K562 (cell line): Measurements from ENCODE around the gene FANCC.

Source experiments
- CC2D1A ChIP-seq: fragments of 450-650 bp; IDR thresholded peaks from 2 replicates; pipeline ENCODE4 v1.6.1; 2017; ENCODE audit warnings: mild to moderate bottlenecking
- EP300 ChIP-seq: IDR thresholded peaks from 2 replicates; pipeline ENCODE4 v1.6.1; 2012; ENCODE audit warnings: low read length, improper control_type of control experiment
- GATAD2B ChIP-seq: fragments of 450-650 bp; IDR thresholded peaks from 2 replicates; pipeline ENCODE4 v1.6.1; 2017; ENCODE audit warnings: mild to moderate bottlenecking, borderline replicate concordance
- MYC ChIP-seq, 2 experiments: fragments of 250-450 bp in 1 of 2; sonication (Bioruptor Pico) in 1 of 2; IDR thresholded peaks; 2 replicates each; pipeline versions ENCODE4 v1.5.1 to v1.6.1; 2012 to 2021; ENCODE audit warnings: low read depth in 2 of 2, borderline replicate concordance in 1 of 2, improper control_type of control experiment in 1 of 2, low read length in 1 of 2, mild to moderate bottlenecking in 1 of 2, moderate library complexity in 1 of 2
- ZNF347 ChIP-seq: fragments of 450-650 bp; formaldehyde crosslinking; IDR thresholded peaks from 2 replicates; pipeline ENCODE4 v1.4.0; 2020; ENCODE audit warnings: low read depth, mild to moderate bottlenecking, moderate library complexity
- TF ChIP-seq, protein P1 (sequence below), 2 experiments: fragments of 450-650 bp; IDR thresholded peaks; 2 replicates each; pipeline ENCODE4 v1.6.1; 2016
- TF ChIP-seq, protein P2 (sequence below), 3 experiments: IDR thresholded peaks in 2 of 3; conservative IDR thresholded peaks in 1 of 3; 2 replicates each; pipeline ENCODE4 v1.5.1; 2011 to 2012; ENCODE audit warnings: low read length in 3 of 3, mild to moderate bottlenecking in 3 of 3, control low read depth in 2 of 3, improper control_type of control experiment in 1 of 3, inconsistent platforms in 1 of 3, low read depth in 1 of 3, mixed read lengths in 1 of 3, moderate library complexity in 1 of 3; ENCODE audit not compliant: insufficient read depth in 2 of 3
- TF ChIP-seq, protein P3 (sequence below): fragments of 250-450 bp; sonication (Bioruptor Pico); IDR thresholded peaks from 2 replicates; pipeline ENCODE4 v1.8.0; 2022; ENCODE audit warnings: inconsistent platforms
- TF ChIP-seq, protein P4 (sequence below), 2 experiments: fragments of 450-650 bp; formaldehyde crosslinking in 1 of 2; IDR thresholded peaks; 2 replicates each; pipeline versions ENCODE4 v1.4.0 to v1.6.1; 2014 to 2020; ENCODE audit warnings: mild to moderate bottlenecking in 2 of 2, borderline replicate concordance in 1 of 2, low read depth in 1 of 2

DNA sequence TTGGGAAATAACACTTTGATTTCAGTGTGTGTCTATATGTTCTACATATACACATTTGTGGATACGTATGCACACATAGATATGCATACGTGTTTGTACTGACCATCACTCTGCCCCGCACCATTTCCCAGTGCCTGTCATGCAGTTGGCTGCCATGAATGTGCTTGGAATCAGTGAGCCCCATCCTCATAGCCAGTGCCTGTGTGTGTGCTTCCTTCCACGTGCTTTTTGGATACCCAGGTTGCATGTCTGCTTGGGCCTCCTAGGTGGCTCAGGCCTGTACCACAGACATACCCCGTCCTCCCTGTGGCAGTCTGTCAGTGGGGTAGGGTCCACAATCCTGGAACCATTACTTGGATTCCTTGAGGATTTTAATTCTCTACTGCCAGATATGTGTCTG lies 243.6 kb downstream of the FANCC start:
- TF ChIP-seq, protein P1, sequence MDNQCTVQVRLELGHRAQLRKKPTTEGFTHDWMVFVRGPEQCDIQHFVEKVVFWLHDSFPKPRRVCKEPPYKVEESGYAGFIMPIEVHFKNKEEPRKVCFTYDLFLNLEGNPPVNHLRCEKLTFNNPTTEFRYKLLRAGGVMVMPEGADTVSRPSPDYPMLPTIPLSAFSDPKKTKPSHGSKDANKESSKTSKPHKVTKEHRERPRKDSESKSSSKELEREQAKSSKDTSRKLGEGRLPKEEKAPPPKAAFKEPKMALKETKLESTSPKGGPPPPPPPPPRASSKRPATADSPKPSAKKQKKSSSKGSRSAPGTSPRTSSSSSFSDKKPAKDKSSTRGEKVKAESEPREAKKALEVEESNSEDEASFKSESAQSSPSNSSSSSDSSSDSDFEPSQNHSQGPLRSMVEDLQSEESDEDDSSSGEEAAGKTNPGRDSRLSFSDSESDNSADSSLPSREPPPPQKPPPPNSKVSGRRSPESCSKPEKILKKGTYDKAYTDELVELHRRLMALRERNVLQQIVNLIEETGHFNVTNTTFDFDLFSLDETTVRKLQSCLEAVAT (IDR thresholded peaks at IDR 0.05), result no peak
- TF ChIP-seq ZNF347 (no peak), EP300 (no peak), MYC (IDR thresholded peaks at IDR 0.05; ENCODE audit: low read depth, low read length) (no peak), MYC (CRISPR knock-in tag; IDR thresholded peaks at IDR 0.05; ENCODE audit: borderline replicate concordance, low read depth) (no peak), CC2D1A (no peak), GATAD2B (no peak)
- TF ChIP-seq, protein P2, sequence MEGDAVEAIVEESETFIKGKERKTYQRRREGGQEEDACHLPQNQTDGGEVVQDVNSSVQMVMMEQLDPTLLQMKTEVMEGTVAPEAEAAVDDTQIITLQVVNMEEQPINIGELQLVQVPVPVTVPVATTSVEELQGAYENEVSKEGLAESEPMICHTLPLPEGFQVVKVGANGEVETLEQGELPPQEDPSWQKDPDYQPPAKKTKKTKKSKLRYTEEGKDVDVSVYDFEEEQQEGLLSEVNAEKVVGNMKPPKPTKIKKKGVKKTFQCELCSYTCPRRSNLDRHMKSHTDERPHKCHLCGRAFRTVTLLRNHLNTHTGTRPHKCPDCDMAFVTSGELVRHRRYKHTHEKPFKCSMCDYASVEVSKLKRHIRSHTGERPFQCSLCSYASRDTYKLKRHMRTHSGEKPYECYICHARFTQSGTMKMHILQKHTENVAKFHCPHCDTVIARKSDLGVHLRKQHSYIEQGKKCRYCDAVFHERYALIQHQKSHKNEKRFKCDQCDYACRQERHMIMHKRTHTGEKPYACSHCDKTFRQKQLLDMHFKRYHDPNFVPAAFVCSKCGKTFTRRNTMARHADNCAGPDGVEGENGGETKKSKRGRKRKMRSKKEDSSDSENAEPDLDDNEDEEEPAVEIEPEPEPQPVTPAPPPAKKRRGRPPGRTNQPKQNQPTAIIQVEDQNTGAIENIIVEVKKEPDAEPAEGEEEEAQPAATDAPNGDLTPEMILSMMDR (IDR thresholded peaks at IDR 0.05 in 2 of 3, conservative IDR thresholded peaks at IDR 0.05 in 1 of 3; ENCODE audit: insufficient read depth in 2 of 3, low read depth in 1 of 3, low read length in 3 of 3), result no peak
- TF ChIP-seq, protein P3, sequence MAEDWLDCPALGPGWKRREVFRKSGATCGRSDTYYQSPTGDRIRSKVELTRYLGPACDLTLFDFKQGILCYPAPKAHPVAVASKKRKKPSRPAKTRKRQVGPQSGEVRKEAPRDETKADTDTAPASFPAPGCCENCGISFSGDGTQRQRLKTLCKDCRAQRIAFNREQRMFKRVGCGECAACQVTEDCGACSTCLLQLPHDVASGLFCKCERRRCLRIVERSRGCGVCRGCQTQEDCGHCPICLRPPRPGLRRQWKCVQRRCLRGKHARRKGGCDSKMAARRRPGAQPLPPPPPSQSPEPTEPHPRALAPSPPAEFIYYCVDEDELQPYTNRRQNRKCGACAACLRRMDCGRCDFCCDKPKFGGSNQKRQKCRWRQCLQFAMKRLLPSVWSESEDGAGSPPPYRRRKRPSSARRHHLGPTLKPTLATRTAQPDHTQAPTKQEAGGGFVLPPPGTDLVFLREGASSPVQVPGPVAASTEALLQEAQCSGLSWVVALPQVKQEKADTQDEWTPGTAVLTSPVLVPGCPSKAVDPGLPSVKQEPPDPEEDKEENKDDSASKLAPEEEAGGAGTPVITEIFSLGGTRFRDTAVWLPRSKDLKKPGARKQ (CRISPR knock-in tag), result no peak
- TF ChIP-seq, protein P4, sequence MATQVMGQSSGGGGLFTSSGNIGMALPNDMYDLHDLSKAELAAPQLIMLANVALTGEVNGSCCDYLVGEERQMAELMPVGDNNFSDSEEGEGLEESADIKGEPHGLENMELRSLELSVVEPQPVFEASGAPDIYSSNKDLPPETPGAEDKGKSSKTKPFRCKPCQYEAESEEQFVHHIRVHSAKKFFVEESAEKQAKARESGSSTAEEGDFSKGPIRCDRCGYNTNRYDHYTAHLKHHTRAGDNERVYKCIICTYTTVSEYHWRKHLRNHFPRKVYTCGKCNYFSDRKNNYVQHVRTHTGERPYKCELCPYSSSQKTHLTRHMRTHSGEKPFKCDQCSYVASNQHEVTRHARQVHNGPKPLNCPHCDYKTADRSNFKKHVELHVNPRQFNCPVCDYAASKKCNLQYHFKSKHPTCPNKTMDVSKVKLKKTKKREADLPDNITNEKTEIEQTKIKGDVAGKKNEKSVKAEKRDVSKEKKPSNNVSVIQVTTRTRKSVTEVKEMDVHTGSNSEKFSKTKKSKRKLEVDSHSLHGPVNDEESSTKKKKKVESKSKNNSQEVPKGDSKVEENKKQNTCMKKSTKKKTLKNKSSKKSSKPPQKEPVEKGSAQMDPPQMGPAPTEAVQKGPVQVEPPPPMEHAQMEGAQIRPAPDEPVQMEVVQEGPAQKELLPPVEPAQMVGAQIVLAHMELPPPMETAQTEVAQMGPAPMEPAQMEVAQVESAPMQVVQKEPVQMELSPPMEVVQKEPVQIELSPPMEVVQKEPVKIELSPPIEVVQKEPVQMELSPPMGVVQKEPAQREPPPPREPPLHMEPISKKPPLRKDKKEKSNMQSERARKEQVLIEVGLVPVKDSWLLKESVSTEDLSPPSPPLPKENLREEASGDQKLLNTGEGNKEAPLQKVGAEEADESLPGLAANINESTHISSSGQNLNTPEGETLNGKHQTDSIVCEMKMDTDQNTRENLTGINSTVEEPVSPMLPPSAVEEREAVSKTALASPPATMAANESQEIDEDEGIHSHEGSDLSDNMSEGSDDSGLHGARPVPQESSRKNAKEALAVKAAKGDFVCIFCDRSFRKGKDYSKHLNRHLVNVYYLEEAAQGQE (IDR thresholded peaks at IDR 0.05; ENCODE audit: borderline replicate concordance), result no peak
- TF ChIP-seq, protein P4 (CRISPR knock-in tag; IDR thresholded peaks at IDR 0.05; ENCODE audit: low read depth), result no peak
